Measurements from ENCODE around the gene ZNF830. TPM values are rescaled to one million over a fixed set of nuclear protein-coding genes. Genes with fewer than 3 reads are reported as not detected.

The ZNF830 gene
- total and polyA plus RNA-seq, 4 donors = 3.6 to 6.9 (median 4.6) TPM

GRCh38 chr17:34980681-34981537, 19.6 kb downstream of the ZNF830 start:
- under 1% methylated on average over 69 of the region's 69 CpGs for WGBS
- peaks cover 2 to 15% (median 11%) of the 10 kb centered on the region in 4 donors for H3K4me1 ChIP-seq (ENCODE audit: control insufficient read depth in 4 of 4, insufficient read depth in 4 of 4, low read length in 3 of 4)

More at GRCh38 chr17:34980681-34981537, 19.6 kb downstream of the ZNF830 start:
- peak overlapping the region; percentile 45 to 89 (median 76) for H3K4me3 ChIP-seq (ENCODE audit: low read depth in 1 of 3, low read length in 3 of 3)
- no peaks in the 10 kb centered on the region for H3K9me3 ChIP-seq (ENCODE audit: control insufficient read depth in 4 of 4, low read length in 3 of 4)
- H3K27me3 ChIP-seq (ENCODE audit: control insufficient read depth in 4 of 4, insufficient read depth in 4 of 4, low read length in 3 of 4) = no peaks in the 10 kb centered on the region
- peak; percentile 66 for DNase-seq (ENCODE audit: low spot score)
- peaks cover 0 to 4% (median under 1%) of the 10 kb centered on the region in 4 donors for H3K36me3 ChIP-seq (ENCODE audit: control insufficient read depth in 4 of 4, insufficient read depth in 3 of 4, low read depth in 1 of 4, low read length in 3 of 4)
- H3K27ac ChIP-seq (ENCODE audit: low read depth in 1 of 2, low read length in 2 of 2) = peak overlapping the region; percentile 92 to 95
- H3K9ac ChIP-seq (ENCODE audit: low read depth in 1 of 2, low read length in 2 of 2) = peak overlapping the region; percentile 67 to 79
- TF ChIP-seq TAF1 (conservative IDR thresholded peaks at IDR 0.05) (peak; percentile 64), HNF4A (conservative IDR thresholded peaks at IDR 0.05) (no peak), EGR1 (IDR thresholded peaks at IDR 0.05; ENCODE audit: low read depth in 2 of 2) (no peak), JUND (IDR thresholded peaks at IDR 0.05) (no peak), YY1 (IDR thresholded peaks at IDR 0.05) (peak; percentile 31), FOXA1 (IDR thresholded peaks at IDR 0.05) (no peak), NR2F2 (IDR thresholded peaks at IDR 0.05) (peak; percentile 19), GABPA (IDR thresholded peaks at IDR 0.05 in 1 of 2, conservative IDR thresholded peaks at IDR 0.05 in 1 of 2) (no peak), RXRA (IDR thresholded peaks at IDR 0.05) (peak in 1 of 2 donors; percentile 43), HNF4G (IDR thresholded peaks at IDR 0.05) (no peak), REST (IDR thresholded peaks at IDR 0.05) (peak; percentile 18), CTCF (IDR thresholded peaks at IDR 0.05; ENCODE audit: low read depth, low read length, missing input control) (peak; percentile 40), ZBTB33 (IDR thresholded peaks at IDR 0.05) (no peak), ATF3 (IDR thresholded peaks at IDR 0.05) (no peak), RAD21 (IDR thresholded peaks at IDR 0.05) (peak; percentile 52 to 70), FOXA2 (IDR thresholded peaks at IDR 0.05) (no peak), SP1 (IDR thresholded peaks at IDR 0.05) (peak; percentile 38)
- TF ChIP-seq, protein P1, sequence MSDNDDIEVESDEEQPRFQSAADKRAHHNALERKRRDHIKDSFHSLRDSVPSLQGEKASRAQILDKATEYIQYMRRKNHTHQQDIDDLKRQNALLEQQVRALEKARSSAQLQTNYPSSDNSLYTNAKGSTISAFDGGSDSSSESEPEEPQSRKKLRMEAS (IDR thresholded peaks at IDR 0.05) = peak; percentile 48
